Activated CD4-positive, alpha-beta memory T cell treated with anti-CD3 and anti-CD28 coated beads for 36 hours (primary cell): ENCODE results near the gene GTF2H4. TPM values are rescaled to one million over a fixed set of nuclear protein-coding genes. Genes with fewer than 3 reads are reported as not detected.

Experiments used
- CTCF ChIA-PET: fragments of 350-600 bp; sonication (Branson Sonifier 250); formaldehyde crosslinking; loops from one replicate; lab custom pipeline; 2021; ENCODE audit warnings: antibody characterized with exemption, inconsistent platforms; lab: Charles Lee
- POLR2A ChIA-PET: fragments of 350-600 bp; sonication (Branson Sonifier 250); formaldehyde crosslinking; loops from one replicate; lab custom pipeline; 2021; ENCODE audit warnings: antibody characterized with exemption; lab: Charles Lee
- DNase-seq: peaks from one replicate; pipeline ENCODE4 v3.0.0-alpha.2; 2020
- H3K27ac Mint-ChIP-seq: one replicate; pipeline ENCODE4 v1.8.0; 2021; ENCODE audit warnings: mixed read lengths
- H3K27me3 Mint-ChIP-seq: one replicate; pipeline ENCODE4 v1.8.0; 2021; ENCODE audit warnings: mixed read lengths
- H3K36me3 Mint-ChIP-seq: one replicate; pipeline ENCODE4 v1.8.0; 2021; ENCODE audit warnings: mixed read lengths
- H3K4me1 Mint-ChIP-seq: one replicate; pipeline ENCODE4 v1.8.0; 2021; ENCODE audit warnings: low read depth, mixed read lengths
- H3K4me3 Mint-ChIP-seq: one replicate; pipeline ENCODE4 v1.8.0; 2021; ENCODE audit warnings: mild to moderate bottlenecking, mixed read lengths
- H3K9me3 Mint-ChIP-seq: one replicate; pipeline ENCODE4 v1.8.0; 2021; ENCODE audit warnings: mixed read lengths
- intact Hi-C: fragments of 100-400 bp; cut with micrococcal nuclease; formaldehyde crosslinking; loops from one replicate; pipeline ENCODE4 v1.15.1; 2023
- microRNA-seq: library from miRNA; unstranded; fragments of <30 nt; microRNA quantifications from one replicate; pipeline ENCODE4 v1.2.0, GENCODE V29; 2022; ENCODE audit warnings: borderline number of aligned reads, borderline microRNAs expressed, borderline replicate concordance
- total RNA-seq, 2 experiments: library from RNA; stranded (reverse); gene quantifications; one replicate each; pipeline ENCODE4 v1.2.3, GENCODE V29; 2021

Gene GTF2H4
- total RNA-seq, 2 experiments from 2014 or later = 35.2 to 39.2 TPM

DNA sequence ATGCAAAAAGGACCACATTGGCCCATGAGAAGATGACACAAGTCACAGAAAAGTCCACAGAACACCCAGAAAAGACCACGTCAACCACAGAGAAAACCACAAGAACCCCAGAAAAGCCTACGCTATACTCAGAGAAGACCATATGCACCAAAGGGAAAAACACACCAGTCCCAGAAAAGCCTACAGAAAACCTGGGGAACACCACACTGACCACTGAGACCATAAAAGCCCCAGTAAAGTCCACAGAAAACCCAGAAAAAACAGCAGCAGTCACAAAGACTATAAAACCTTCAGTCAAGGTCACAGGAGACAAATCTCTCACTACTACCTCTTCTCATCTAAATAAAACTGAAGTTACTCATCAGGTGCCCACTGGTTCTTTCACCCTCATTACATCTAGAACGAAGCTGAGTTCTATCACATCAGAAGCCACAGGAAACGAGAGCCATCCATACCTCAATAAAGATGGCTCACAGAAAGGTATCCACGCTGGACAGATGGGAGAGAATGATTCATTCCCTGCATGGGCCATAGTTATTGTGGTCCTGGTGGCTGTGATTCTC, 44.0 kb downstream of the GTF2H4 start:
- Mint-ChIP-seq H3K27me3 (peaks cover 25% of the 10 kb centered on the region), H3K9me3 (no peaks in the 10 kb centered on the region), H3K36me3 (no peaks in the 10 kb centered on the region), H3K4me3 (no peak overlapping the region), H3K4me1 (peaks cover 6% of the 10 kb centered on the region), H3K27ac (no peak overlapping the region)
- CTCF ChIA-PET = interaction anchor here (1.0 kb wide), 1 partner anchor 128 kb away, joined by 3 read pairs; no protein-coding TSS in a partner anchor
- POLR2A ChIA-PET = no interaction called here
- intact Hi-C loops = no loop called here
- DNase-seq = no peak

DNA sequence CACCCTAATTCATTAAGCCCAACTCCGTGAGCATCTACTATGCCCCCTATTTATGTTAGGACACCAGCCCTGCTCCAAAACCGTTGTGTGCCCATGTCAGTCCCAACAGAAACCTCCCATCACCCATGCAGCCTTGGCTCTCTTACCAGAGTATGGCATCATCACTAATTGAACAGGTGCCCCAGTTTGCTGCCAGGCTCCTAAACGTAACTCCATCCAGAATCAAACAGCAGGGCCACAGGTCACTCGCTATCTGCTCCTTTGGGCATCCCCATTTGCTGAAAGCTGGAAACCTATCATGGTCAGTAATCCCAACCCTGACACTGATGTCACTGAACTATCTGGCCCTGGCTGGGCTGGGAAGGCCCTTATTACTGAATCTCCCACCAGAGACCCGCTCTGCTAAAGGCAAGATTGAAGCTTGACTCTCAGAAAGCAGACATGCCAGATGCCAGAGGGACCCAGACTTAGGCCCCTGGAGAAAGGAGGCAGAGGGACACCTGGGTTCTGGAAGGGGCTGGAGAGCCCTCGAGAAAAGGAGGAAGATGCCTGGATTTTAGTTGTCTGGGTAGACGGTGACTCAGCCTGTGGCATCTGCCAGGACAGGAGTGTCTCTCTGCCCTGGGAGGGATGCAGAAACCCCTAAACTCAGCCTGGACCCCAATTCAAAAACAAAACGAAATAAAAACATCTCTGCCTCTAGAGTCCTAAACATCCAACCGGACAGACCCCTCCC, 46.8 kb downstream of the GTF2H4 start:
- peaks cover 7% of the 10 kb centered on the region for H3K27me3 Mint-ChIP-seq
- peak overlapping the region; percentile 66 for H3K4me3 Mint-ChIP-seq
- ChIA-PET CTCF (interaction anchor here (0.9 to 2.3 kb wide), 4 partner anchors 90 to 133 kb away, joined by 3 to 21 read pairs (median 4); no protein-coding TSS in a partner anchor), POLR2A (interaction anchor here (1.1 kb wide), 2 partner anchors 47 to 135 kb away, joined by 3 read pairs; partner anchors contain the start of gene GTF2H4)
- no peaks in the 10 kb centered on the region for H3K9me3 Mint-ChIP-seq
- intact Hi-C loops = no loop called here
- no peak overlapping the region for H3K27ac Mint-ChIP-seq
- no peaks in the 10 kb centered on the region for H3K36me3 Mint-ChIP-seq
- peaks cover 6% of the 10 kb centered on the region for H3K4me1 Mint-ChIP-seq
- DNase-seq = no peak

DNA sequence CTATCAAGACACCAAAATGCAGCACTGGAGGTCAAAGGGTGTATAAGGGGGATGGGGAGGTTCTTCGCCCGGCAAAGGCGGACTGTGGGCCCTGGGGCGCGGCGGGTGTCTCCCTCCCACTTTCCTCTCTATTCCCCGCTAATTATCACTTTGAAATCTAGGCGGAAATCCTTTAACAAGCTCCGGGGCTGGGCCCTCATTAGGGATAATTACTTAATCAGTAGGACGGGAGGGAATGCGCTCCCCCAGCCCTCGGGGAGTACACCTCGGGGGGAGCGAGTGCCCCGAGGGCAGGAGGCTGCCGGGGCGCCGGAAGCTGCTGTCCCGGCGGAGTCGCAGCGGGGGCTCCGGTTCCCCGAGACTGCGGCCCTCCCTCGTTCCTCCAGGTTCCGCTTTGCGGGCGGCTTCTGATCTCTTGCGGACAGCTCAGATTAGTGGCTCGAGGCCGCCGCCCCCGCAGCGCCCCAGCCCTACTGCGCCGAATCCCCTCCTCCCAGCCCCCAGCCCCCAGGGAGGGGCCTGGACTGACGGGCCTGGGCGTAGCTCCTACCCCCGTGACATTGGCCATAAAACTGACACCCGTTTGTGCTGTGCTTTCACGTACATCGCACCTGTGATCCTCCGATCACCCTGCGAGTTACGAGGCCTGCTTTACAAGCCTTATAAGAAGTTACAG, 47.5 kb downstream of the GTF2H4 start:
- intact Hi-C loops = no loop called here
- peaks cover under 1% of the 10 kb centered on the region for H3K27me3 Mint-ChIP-seq
- peak overlapping the region; percentile 66 for H3K4me3 Mint-ChIP-seq
- DNase-seq = peak; percentile 82
- H3K4me1 Mint-ChIP-seq = peaks cover 6% of the 10 kb centered on the region
- ChIA-PET POLR2A (interaction anchor here (0.8 to 1.2 kb wide), 4 partner anchors 9 to 136 kb away, joined by 3 read pairs; partner anchors contain the start of gene GTF2H4), CTCF (interaction anchor here (0.9 to 2.3 kb wide), 6 partner anchors 89 to 182 kb away, joined by 3 to 21 read pairs (median 4); no protein-coding TSS in a partner anchor)
- H3K36me3 Mint-ChIP-seq = no peaks in the 10 kb centered on the region
- H3K27ac Mint-ChIP-seq = no peak overlapping the region
- H3K9me3 Mint-ChIP-seq = no peaks in the 10 kb centered on the region

DNA sequence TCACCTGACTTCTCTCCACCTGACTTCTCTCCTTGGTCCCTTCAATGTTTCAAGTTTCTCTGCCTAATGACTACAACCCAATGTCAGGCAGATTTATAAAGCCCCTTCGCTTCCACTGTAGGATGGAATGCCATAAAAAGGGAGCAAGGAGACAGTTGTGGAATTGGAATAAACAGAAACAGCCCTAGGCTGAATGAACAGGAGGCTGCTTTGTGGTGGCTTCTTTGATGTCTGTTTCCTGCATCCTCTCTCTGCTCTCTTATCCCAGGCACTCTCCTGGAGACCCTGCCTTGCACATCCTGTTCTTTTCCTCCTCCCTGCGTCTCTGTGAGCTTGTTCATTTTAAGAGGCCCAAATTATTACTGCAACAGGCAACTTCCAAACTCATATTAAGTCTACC, 49.7 kb downstream of the GTF2H4 start:
- Mint-ChIP-seq H3K27ac (no peak overlapping the region), H3K4me1 (peaks cover 6% of the 10 kb centered on the region), H3K36me3 (no peaks in the 10 kb centered on the region), H3K9me3 (no peaks in the 10 kb centered on the region), H3K27me3 (peaks cover 2% of the 10 kb centered on the region), H3K4me3 (no peak overlapping the region)
- ChIA-PET POLR2A (no interaction called here), CTCF (interaction anchor here (0.9 kb wide), 1 partner anchor 30 kb away, joined by 3 read pairs; no protein-coding TSS in a partner anchor)
- intact Hi-C loops = no loop called here
- no peak for DNase-seq

DNA sequence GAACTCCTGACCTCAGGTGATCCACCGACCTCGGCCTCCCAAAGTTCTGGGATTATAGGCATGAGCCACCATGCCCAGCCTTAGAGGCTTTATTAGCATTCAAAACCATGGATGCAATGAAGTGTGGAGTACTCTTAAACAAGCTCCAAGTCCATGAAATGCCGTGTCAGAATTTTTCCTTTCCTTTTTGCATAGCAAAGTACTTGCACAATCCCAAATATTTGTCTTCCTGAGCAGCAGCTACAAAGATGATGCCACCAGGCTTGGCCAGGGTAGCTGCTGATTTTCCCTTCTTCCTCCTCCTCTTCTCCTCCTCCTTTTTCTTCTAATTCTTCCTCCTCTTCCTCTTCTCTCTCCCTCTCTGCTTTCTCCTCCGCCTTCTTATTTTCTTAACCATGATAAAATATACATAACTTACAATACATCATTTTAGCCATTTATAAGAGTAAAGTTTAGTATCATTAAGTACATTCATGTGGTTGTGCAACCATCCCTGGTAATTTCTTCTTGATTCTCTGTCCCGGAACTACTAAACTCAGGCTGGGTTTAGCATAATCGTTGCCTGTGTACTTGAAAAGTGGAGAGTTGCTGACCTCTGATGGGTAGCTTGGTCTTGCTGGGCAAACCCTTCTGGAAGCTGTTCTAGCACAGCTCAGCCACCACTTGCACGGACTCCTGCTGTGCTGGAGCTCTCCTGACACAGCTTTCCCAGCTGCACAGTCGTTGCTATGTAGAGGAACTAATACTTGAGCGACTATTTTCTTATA, 53.1 kb downstream of the GTF2H4 start:
- no peaks in the 10 kb centered on the region for H3K9me3 Mint-ChIP-seq
- peaks cover 8% of the 10 kb centered on the region for H3K4me1 Mint-ChIP-seq
- H3K36me3 Mint-ChIP-seq = no peaks in the 10 kb centered on the region
- H3K27me3 Mint-ChIP-seq = peaks cover 13% of the 10 kb centered on the region
- no peak for DNase-seq
- no peak overlapping the region for H3K4me3 Mint-ChIP-seq
- no peak overlapping the region for H3K27ac Mint-ChIP-seq
- ChIA-PET POLR2A (no interaction called here), CTCF (interaction anchor here (0.5 to 0.8 kb wide), 2 partner anchors 24 to 96 kb away, joined by 3 read pairs; no protein-coding TSS in a partner anchor)
- intact Hi-C loops = no loop called here

DNA sequence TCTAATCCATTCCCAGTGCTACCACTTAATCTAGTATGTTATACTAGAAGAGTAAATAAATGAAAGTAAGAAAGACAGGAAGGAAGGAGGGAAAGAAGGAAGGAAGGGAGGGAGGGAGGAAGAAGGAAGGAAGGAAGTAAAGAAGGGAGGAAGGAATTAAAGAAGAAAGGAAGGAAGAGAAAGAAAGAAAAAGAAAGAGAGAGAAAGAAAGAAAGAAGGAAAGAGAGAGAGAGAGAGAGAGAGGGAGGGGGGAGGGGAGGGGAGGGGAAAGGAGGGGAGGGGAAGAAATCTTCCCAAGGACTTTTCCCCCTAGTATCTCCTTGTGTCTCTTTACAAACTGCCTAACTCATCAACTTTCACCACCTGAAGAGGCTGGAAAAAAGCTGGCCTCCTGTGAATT, 54.7 kb downstream of the GTF2H4 start:
- intact Hi-C loops = no loop called here
- no peak overlapping the region for H3K4me3 Mint-ChIP-seq
- CTCF ChIA-PET = no interaction called here
- no peak for DNase-seq
- H3K36me3 Mint-ChIP-seq = no peaks in the 10 kb centered on the region
- peaks cover 8% of the 10 kb centered on the region for H3K4me1 Mint-ChIP-seq
- no peaks in the 10 kb centered on the region for H3K9me3 Mint-ChIP-seq
- POLR2A ChIA-PET = no interaction called here
- H3K27ac Mint-ChIP-seq = no peak overlapping the region
- peaks cover 13% of the 10 kb centered on the region for H3K27me3 Mint-ChIP-seq

DNA sequence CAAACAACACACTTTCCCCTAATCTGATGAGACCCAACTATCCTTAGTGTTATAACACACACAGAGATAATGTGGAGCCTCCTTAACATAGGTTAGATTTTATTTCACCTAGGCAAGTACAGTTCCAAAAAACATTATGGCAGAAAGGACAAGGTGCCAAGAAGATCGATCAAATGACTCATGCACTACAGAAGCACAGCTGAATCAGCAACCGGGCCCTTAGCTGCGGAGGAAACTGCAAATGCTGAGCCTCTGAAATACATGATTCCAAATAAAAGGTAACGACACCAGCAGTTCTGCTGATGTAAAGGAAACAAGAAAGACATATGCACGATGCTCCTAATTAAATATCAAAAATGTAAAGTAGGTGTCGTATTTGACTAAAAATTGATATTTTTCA, 55.6 kb downstream of the GTF2H4 start:
- ChIA-PET POLR2A (no interaction called here), CTCF (no interaction called here)
- Mint-ChIP-seq H3K4me3 (no peak overlapping the region), H3K4me1 (peaks cover 8% of the 10 kb centered on the region), H3K27me3 (peaks cover 13% of the 10 kb centered on the region), H3K27ac (no peak overlapping the region), H3K9me3 (no peaks in the 10 kb centered on the region), H3K36me3 (no peaks in the 10 kb centered on the region)
- intact Hi-C loops = no loop called here
- DNase-seq = no peak

Small RNA genes within 50 kb of the gene (microRNA-seq; reads per million reads assigned to microRNA genes)
- gene MIR4640 = not detected

Other genes starting within 250 kb of the GTF2H4 start
- gene DHX16, start 235.2 kb upstream of the GTF2H4 start, total RNA-seq = 10 to 100 TPM; 33.1 to 35.3 TPM
- gene PPP1R18, start 221.6 kb upstream of the GTF2H4 start, total RNA-seq = 100 to 1,000 TPM; 172 to 183 TPM
- 10 to 100 TPM; 31.6 to 32.7 TPM for gene NRM, start 217.2 kb upstream of the GTF2H4 start, total RNA-seq
- 10 to 100 TPM; 79.5 to 88.7 TPM for gene MDC1, start 190.9 kb upstream of the GTF2H4 start, total RNA-seq
- 1,000 to 10,000 TPM; 1,695 to 1,719 TPM for gene TUBB, start 187.9 kb upstream of the GTF2H4 start, total RNA-seq
- gene FLOT1, start 165.5 kb upstream of the GTF2H4 start, total RNA-seq = 100 to 1,000 TPM; 226 to 231 TPM
- 100 to 1,000 TPM; 167 to 171 TPM for gene IER3, start 163.7 kb upstream of the GTF2H4 start, total RNA-seq
- 1 to 10 TPM; 8.1 to 8.7 TPM for gene DDR1, start 23.7 kb upstream of the GTF2H4 start, total RNA-seq
- gene VARS2, start 6.0 kb downstream of the GTF2H4 start, total RNA-seq = 10 to 100 TPM; 56.9 to 68.9 TPM
- not detected for gene SFTA2, start 24.0 kb downstream of the GTF2H4 start, total RNA-seq
- gene MUCL3, start 32.8 kb downstream of the GTF2H4 start, total RNA-seq = not detected
- gene MUC21, start 75.5 kb downstream of the GTF2H4 start, total RNA-seq = not detected
- gene MUC22, start 102.3 kb downstream of the GTF2H4 start, total RNA-seq = not detected
- not detected for gene C6orf15, start 204.4 kb downstream of the GTF2H4 start, total RNA-seq
- not detected for gene PSORS1C1, start 206.6 kb downstream of the GTF2H4 start, total RNA-seq
- not detected for gene CDSN, start 212.2 kb downstream of the GTF2H4 start, total RNA-seq
- gene PSORS1C2, start 230.9 kb downstream of the GTF2H4 start, total RNA-seq = not detected
- 10 to 100 TPM; 44.5 to 50.5 TPM for gene CCHCR1, start 249.6 kb downstream of the GTF2H4 start, total RNA-seq